AG20443 (cell line): ENCODE data around the gene CCR7.
"Not testable (repeated sequence)": the region's sequence is repeated elsewhere in the genome, so short reads cannot be mapped to it uniquely, and the experiment has no call there.

Source experiments
- DNase-seq: peaks from one replicate; pipeline ENCODE4 v3.0.0; 2012; ENCODE audit warnings: low spot score, mixed read lengths

CCR7 gene

DNA sequence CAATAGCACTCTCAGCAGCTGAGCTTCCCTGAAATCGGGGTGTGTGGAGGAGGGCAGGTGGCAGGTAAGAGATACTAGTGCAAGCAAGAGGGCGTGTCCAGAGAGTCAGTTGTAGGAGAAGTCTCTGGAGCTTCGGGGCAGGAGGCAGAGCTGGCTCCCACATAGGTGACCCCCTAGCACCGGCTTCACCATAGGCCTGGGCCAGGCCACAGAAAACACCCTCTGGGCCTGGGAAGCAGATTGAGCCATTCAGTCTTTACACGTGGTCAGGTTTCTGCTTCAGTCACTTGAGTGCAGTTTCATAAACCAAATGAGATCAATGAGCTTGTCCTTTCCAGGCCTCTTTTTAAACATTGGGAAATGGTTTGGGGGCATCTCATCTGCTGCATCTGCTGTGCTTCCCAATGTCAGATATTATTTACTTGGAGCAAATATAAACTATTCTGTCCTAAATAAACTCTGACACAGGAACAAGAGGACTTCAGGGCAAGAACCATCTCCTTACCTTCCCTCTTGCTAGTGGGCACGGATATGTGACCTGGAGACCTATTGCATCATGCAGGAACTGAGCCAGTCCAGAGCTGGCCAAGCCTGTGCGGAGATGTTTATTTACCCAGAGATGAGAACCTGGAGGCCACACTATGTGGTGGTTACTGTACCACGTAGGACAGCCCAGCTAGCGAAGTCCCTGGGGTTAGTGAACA is 16.1 kb downstream of the CCR7 start:
- peak; percentile 59 for DNase-seq

DNA sequence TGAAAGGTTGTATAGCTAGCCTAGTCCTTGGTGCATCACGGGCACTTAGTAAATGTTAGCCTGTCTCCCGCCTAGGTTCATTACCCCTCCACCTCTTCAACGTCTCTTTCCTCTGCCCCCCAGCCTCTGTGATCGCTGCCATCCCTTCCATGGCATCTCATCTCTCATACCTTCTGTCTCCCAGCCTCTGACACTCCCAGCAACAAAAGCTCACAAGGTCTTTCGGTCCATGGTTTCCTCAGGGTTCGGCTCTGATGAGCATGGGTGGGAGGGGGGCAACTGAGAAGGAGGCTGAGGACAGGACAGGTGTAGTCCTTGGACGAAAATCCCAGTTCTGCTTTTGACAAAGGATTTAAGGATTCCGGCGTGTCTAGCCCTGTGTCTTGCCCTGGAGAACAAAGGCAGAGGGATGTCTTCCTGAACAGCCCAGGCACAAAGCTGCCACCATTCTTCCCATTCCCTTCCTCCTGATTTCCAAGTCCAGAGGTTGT is 16.7 kb downstream of the CCR7 start:
- DNase-seq, result no peak

DNA sequence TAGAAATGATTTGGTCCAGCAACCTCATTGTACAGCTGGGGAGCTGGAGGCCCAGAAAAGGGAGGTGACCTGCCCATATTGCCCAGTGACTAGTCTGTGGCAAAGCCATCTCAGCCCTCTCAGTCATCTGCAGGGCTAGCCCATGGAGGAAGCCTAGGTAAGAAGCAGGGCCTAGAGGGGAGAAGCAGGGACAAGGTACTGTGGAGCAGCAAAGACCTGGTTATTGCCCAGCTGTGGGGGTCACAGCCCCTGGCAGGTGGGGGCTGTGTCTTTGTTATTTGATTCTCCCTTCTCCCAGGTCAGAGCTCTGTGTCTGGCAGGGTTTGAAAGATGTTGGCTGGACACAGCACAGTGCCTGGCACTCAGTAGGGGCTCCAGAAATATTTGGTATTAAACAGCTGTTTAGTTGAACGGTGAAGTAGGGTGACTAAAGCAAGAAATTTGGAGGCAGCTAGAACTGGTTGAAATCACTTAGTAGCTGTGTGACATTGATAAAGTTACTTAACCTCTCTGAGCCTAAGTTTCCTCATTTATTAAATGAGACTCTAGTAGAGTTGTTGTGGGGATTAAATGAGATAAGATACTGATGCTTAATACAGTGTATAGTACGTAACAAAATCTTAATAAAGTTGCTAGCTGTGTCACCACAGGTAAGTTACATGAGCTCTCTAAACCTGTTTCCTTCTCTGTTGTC is 17.3 kb downstream of the CCR7 start:
- DNase-seq, result no peak

- no peak for DNase-seq
These were observed 18.0 kb downstream of the CCR7 start for GRCh38 chr17:40547079-40547784.

DNA sequence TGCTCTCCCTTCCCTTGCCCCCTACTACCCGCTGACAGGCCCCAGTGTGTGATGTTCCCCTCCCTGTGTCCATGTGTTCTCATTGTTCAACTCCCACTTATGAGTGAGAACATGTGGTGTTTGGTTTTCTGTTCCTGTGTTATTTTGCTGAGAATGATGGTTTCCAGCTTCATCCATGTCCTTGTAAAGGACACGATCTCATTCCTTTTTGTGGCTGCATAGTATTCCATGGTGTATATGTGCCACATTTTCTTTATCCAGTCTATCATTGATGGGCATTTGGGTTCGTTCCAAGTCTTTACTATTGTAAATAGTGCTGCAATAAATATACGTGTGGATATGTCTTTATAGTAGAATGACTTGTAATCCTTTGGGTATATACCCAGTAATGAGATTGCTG is 18.8 kb downstream of the CCR7 start:
- DNase-seq, result not testable (repeated sequence)

GRCh38 chr17:40545660-40546059 is 19.6 kb downstream of the CCR7 start:
- no peak for DNase-seq

- DNase-seq, result peak; percentile 91
These were observed 22.5 kb downstream of the CCR7 start for GRCh38 chr17:40542558-40543411.

GRCh38 chr17:40541873-40542557 is 23.3 kb downstream of the CCR7 start:
- no peak for DNase-seq

- DNase-seq, result no peak
These were observed 24.0 kb downstream of the CCR7 start for GRCh38 chr17:40541060-40541872.

DNA sequence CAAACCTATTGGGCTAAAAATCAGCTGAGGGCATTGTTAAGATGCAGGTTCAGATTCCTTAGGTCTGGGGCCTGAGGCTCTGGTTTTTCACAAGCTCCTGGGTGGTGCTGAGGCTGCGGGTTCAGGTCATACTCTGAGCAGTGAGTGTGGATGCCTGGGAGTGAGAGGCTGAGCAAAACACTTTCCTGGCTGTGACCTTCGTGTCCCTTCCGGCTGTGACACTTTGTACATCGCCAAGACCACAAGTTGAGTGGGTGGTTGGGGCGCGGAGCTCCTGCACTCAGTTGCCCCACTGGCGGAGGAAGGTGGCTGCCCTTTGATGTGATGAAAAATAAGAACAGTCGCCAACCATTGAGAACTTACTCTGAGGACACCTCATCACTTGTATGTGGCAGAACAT is 24.8 kb downstream of the CCR7 start:
- no peak for DNase-seq

- DNase-seq, result no peak
These were observed 25.4 kb downstream of the CCR7 start for GRCh38 chr17:40539711-40540411.

- no peak for DNase-seq
These were observed 26.2 kb downstream of the CCR7 start for GRCh38 chr17:40538936-40539705.

DNA sequence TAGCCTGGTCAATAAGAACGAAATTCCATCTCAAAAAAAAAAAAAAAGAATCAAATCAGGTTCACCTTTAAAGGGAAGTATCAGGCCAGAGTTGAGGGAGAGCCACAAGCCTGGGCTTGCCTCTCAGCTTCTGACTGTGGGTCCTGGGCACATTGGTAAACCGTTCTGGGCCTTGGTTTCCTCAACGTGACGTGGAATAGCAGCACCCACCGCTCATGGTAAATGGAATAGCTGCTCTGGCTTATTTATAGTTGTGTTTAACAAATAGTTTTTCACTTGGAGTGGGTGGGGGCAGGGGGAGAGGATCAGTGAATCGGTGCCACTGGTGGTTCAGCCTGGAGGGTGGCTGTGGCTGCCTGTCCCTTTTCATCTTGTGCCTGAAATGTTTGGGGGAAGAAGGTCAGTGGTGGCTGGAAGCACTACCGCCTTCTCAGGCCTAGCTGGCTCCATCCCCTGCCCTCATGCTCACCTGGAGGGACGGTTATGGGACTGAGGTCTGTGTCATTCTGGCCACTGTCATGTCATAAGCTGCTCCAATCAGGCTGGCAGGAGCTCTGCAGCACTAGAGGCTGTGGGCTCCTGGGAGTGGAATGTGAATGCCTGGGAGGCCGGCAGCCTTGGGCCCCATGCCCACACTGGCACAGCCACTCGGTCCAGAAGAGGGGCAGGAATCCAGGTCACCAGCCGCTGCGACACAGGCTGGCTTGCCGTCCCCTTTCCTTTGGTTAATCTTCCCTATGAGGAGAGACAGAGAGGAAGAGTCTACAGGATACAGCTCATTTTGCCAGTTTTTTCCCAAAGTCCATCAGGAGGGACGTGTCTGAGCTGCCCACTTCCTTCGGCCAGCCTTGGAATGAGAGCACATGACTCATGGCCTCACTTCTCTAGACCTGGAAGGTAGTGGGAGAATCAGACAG is 27.0 kb downstream of the CCR7 start:
- DNase-seq, result no peak

DNA sequence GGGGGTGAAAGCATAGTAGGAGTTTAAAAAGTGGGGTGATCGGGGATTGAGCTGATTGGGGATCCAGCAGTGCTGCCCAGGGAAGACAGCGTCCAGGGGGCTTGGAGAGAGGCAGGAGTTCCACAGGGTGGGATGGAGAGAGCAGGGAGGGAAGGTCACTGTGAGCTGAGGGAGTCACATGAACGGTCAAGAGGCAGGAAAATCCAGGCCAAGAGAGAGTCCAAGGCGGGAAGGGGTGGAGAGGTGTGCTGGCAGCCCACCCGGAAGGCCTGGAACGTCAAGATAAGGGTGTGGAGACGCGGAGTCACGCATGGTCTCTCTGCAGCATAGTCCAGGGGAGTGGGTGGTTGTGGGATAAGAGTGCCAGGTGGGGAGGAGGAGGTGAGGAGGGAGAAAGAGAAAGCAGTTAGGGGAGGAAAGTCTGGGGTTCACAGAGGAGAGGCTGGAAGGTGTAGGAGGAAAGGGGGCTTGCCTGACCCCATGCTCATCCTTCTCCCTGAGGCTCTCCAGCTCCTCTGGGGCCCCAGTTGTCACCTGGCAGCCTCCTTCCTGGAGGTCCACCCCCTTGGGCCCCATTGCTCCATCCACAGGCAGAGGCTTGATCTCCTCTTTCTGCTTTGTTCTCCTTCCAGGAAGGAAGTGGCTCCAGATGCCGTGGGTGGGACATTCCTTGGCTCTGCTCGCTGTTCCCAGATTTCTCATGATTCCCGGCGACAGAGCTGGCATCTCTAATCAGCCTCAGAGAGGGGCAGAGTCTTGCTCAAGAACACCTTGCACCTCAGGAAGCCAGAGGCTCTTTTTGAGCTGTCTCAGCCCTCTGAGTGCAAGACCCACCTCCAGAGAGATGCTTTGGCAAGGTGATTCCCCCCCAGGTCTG is 28.7 kb downstream of the CCR7 start:
- peak; percentile 66 for DNase-seq

DNA sequence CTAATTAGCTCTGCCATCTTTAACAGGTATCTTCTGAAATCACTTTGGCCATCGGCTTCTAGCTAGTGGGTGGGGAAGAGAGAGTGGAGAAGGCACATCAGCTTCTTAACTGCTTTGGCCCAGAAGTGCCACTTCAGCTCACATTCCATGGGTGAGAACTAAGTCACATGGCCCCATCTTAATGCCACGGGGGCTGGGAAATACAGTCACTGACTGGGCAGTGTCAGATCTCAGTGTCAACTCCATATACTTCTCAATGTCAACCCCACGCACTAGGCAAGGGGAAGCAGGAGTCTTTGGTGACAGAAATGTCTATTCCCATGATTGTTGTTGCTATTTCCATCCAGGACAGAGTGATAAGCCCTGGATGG is 29.4 kb downstream of the CCR7 start:
- DNase-seq, result no peak

DNA sequence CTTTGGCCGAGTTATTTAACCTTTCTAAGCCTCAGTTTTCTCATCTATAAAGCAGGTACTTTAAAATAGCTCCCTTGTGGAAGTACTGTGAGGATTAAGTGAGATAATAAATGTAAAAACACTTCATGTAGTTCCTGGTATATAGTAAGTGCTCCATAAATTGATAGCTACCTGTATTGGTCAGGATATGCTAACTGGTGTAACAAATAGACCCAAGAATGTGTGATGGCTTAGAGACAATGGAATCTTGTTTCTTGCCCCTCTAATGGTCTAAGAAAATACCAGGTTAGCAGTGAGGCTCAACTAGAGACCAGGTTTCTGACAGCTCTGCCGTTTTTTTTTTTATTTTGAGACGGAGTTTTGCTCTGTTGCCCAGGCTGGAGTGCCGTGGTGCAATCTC is 29.8 kb downstream of the CCR7 start:
- no peak for DNase-seq
